ENCODE measurements around the gene UBR3.

Gene UBR3

GRCh38 chr2:170006587-170007325 is 179.5 kb downstream of the UBR3 start:
- DNase-seq (ENCODE audit: low spot score): no peak

- DNase-seq (ENCODE audit: low spot score): no peak
These were observed 182.0 kb downstream of the UBR3 start for GRCh38 chr2:170009209-170009608.

- no peak for DNase-seq (ENCODE audit: low spot score)
These were observed 185.5 kb downstream of the UBR3 start for GRCh38 chr2:170012773-170013172.

- no peak for DNase-seq (ENCODE audit: low spot score)
These were observed 186.7 kb downstream of the UBR3 start for GRCh38 chr2:170013802-170014551.

GRCh38 chr2:170014769-170015168 is 187.5 kb downstream of the UBR3 start:
- DNase-seq (ENCODE audit: low spot score): no peak

- no peak for DNase-seq (ENCODE audit: low spot score)
These were observed 190.7 kb downstream of the UBR3 start for GRCh38 chr2:170017860-170018532.

- no peak for DNase-seq (ENCODE audit: low spot score)
These were observed 192.0 kb downstream of the UBR3 start for GRCh38 chr2:170019060-170019805.

- no peak for DNase-seq (ENCODE audit: low spot score)
These were observed 193.5 kb downstream of the UBR3 start for GRCh38 chr2:170020777-170021176.

GRCh38 chr2:170022692-170023091 is 195.4 kb downstream of the UBR3 start:
- DNase-seq (ENCODE audit: low spot score): no peak

GRCh38 chr2:170024721-170025120 is 197.5 kb downstream of the UBR3 start:
- DNase-seq (ENCODE audit: low spot score): no peak

- DNase-seq (ENCODE audit: low spot score): no peak
These were observed 198.0 kb downstream of the UBR3 start for GRCh38 chr2:170025223-170025622.

- no peak for DNase-seq (ENCODE audit: low spot score)
These were observed 199.1 kb downstream of the UBR3 start for GRCh38 chr2:170026361-170026760.

GRCh38 chr2:170029551-170029950 is 202.3 kb downstream of the UBR3 start:
- DNase-seq (ENCODE audit: low spot score): no peak

- DNase-seq (ENCODE audit: low spot score): no peak
These were observed 202.8 kb downstream of the UBR3 start for GRCh38 chr2:170030040-170030439.

- no peak for DNase-seq (ENCODE audit: low spot score)
These were observed 204.0 kb downstream of the UBR3 start for GRCh38 chr2:170031288-170031687.

GRCh38 chr2:170034596-170034995 is 207.3 kb downstream of the UBR3 start:
- DNase-seq (ENCODE audit: low spot score): no peak

- no peak for DNase-seq (ENCODE audit: low spot score)
These were observed 211.5 kb downstream of the UBR3 start for GRCh38 chr2:170038734-170039133.

- DNase-seq (ENCODE audit: low spot score): no peak
These were observed 212.3 kb downstream of the UBR3 start for GRCh38 chr2:170039401-170040172.

GRCh38 chr2:170044751-170045478 is 217.7 kb downstream of the UBR3 start:
- no peak for DNase-seq (ENCODE audit: low spot score)

- DNase-seq (ENCODE audit: low spot score): no peak
These were observed 220.2 kb downstream of the UBR3 start for GRCh38 chr2:170047331-170048065.
